CD4-positive, alpha-beta T cell treated with Interferon gamma for 1 hour (primary cell): ENCODE results near the gene OSR1.

ENCODE experiments used
- DNase-seq: peaks from one replicate; pipeline ENCODE4 v3.0.0-alpha.2; 2020

OSR1 gene

GRCh38 chr2:19357402-19358241 lies 801 bp downstream of the OSR1 start:
- no peak for DNase-seq

- DNase-seq: no peak
Measured at GRCh38 chr2:19356545-19357401, 1.6 kb downstream of the OSR1 start.

- DNase-seq: no peak
Measured at GRCh38 chr2:19355931-19356544, 2.4 kb downstream of the OSR1 start.

- DNase-seq: no peak
Measured at GRCh38 chr2:19355416-19355821, 3.0 kb downstream of the OSR1 start.

GRCh38 chr2:19355014-19355405 lies 3.4 kb downstream of the OSR1 start:
- DNase-seq: no peak

- no peak for DNase-seq
Measured at GRCh38 chr2:19353721-19354050, 4.7 kb downstream of the OSR1 start.

GRCh38 chr2:19352946-19353720 lies 5.3 kb downstream of the OSR1 start:
- no peak for DNase-seq

- no peak for DNase-seq
Measured at GRCh38 chr2:19351899-19352697, 6.3 kb downstream of the OSR1 start.

GRCh38 chr2:19351499-19351898 lies 6.9 kb downstream of the OSR1 start:
- DNase-seq: no peak

GRCh38 chr2:19350678-19351401 lies 7.6 kb downstream of the OSR1 start:
- no peak for DNase-seq

GRCh38 chr2:19349911-19350677 lies 8.3 kb downstream of the OSR1 start:
- DNase-seq: peak; percentile 42

GRCh38 chr2:19348692-19349091 lies 9.7 kb downstream of the OSR1 start:
- no peak for DNase-seq

- peak; percentile 96 for DNase-seq
Measured at GRCh38 chr2:19347619-19348562, 10.5 kb downstream of the OSR1 start.

- no peak for DNase-seq
Measured at GRCh38 chr2:19346983-19347618, 11.3 kb downstream of the OSR1 start.

GRCh38 chr2:19337742-19338141 lies 20.7 kb downstream of the OSR1 start:
- DNase-seq: no peak

GRCh38 chr2:19337202-19337601 lies 21.2 kb downstream of the OSR1 start:
- DNase-seq: no peak

GRCh38 chr2:19336781-19337180 lies 21.6 kb downstream of the OSR1 start:
- DNase-seq: no peak

GRCh38 chr2:19332503-19332902 lies 25.9 kb downstream of the OSR1 start:
- no peak for DNase-seq

- DNase-seq: no peak
Measured at GRCh38 chr2:19331450-19331849, 27.0 kb downstream of the OSR1 start.
